Subcutaneous abdominal adipose tissue (tissue), 5 donors: Measurements from ENCODE around the gene DEPDC5.

ENCODE experiments used
- H3K27ac ChIP-seq: one replicate; pipeline ENCODE4 v1.7.0; 2013; ENCODE audit warnings: low read depth, mild to moderate bottlenecking, inconsistent platforms, low read length, moderate library complexity
- H3K27me3 ChIP-seq, 5 donors: one replicate each; pipeline ENCODE4 v1.7.0; 2013; ENCODE audit warnings: low read length in 5 of 5, inconsistent platforms in 1 of 5; ENCODE audit not compliant: control insufficient read depth in 5 of 5, insufficient read depth in 4 of 5
- H3K36me3 ChIP-seq, 5 donors: one replicate each; pipeline ENCODE4 v1.7.0; 2013; ENCODE audit warnings: low read length in 5 of 5; ENCODE audit not compliant: control insufficient read depth in 5 of 5, insufficient read depth in 5 of 5
- H3K4me1 ChIP-seq, 5 donors: one replicate each; pipeline ENCODE4 v1.7.0; 2013; ENCODE audit warnings: low read length in 5 of 5, mild to moderate bottlenecking in 3 of 5, moderate library complexity in 1 of 5; ENCODE audit not compliant: control insufficient read depth in 5 of 5, insufficient read depth in 5 of 5
- H3K4me3 ChIP-seq, 5 donors: one replicate each; pipeline ENCODE4 v1.7.0; 2013; ENCODE audit warnings: low read length in 5 of 5, low read depth in 1 of 5
- H3K9ac ChIP-seq, 5 donors: one replicate each; pipeline ENCODE4 v1.7.0; 2013; ENCODE audit warnings: low read length in 5 of 5, mild to moderate bottlenecking in 4 of 5, moderate library complexity in 3 of 5
- H3K9me3 ChIP-seq, 5 donors: one replicate each; pipeline ENCODE4 v1.7.0; 2013; ENCODE audit warnings: low read length in 5 of 5; ENCODE audit not compliant: control insufficient read depth in 5 of 5
- donor health status: healthy.
- donor health status: healthy.
- donor health status: healthy.
- donor health status: healthy.
- donor health status: healthy.

Gene DEPDC5

GRCh38 chr22:31841078-31841827, 87.4 kb downstream of the DEPDC5 start:
- H3K4me1 ChIP-seq, result peaks cover 0 to 7% (median 4%) of the 10 kb centered on the region in 5 donors
- H3K9me3 ChIP-seq, result no peaks in the 10 kb centered on the region
- H3K4me3 ChIP-seq, result no peak overlapping the region
- H3K9ac ChIP-seq, result no peak overlapping the region
- no peaks in the 10 kb centered on the region for H3K27me3 ChIP-seq
- peaks cover 7 to 74% (median 68%) of the 10 kb centered on the region in 5 donors for H3K36me3 ChIP-seq
- H3K27ac ChIP-seq, result no peak overlapping the region

GRCh38 chr22:31843526-31843925, 89.7 kb downstream of the DEPDC5 start:
- Histone ChIP-seq H3K27ac (no peak overlapping the region), H3K9ac (no peak overlapping the region), H3K4me1 (peaks cover 0 to 7% (median 4%) of the 10 kb centered on the region in 5 donors), H3K36me3 (peaks cover 13 to 84% (median 73%) of the 10 kb centered on the region in 5 donors), H3K9me3 (no peaks in the 10 kb centered on the region), H3K4me3 (no peak overlapping the region), H3K27me3 (no peaks in the 10 kb centered on the region)

- no peak overlapping the region for H3K9ac ChIP-seq
- H3K36me3 ChIP-seq, result peaks cover 9 to 81% (median 69%) of the 10 kb centered on the region in 5 donors
- H3K4me3 ChIP-seq, result no peak overlapping the region
- no peaks in the 10 kb centered on the region for H3K27me3 ChIP-seq
- H3K4me1 ChIP-seq, result peaks cover 0 to 7% (median 4%) of the 10 kb centered on the region in 5 donors
- no peaks in the 10 kb centered on the region for H3K9me3 ChIP-seq
- H3K27ac ChIP-seq, result no peak overlapping the region
These were observed 91.1 kb downstream of the DEPDC5 start for GRCh38 chr22:31844941-31845340.

- no peak overlapping the region for H3K9ac ChIP-seq
- peaks cover 9 to 85% (median 70%) of the 10 kb centered on the region in 5 donors for H3K36me3 ChIP-seq
- no peaks in the 10 kb centered on the region for H3K4me1 ChIP-seq
These were observed 92.6 kb downstream of the DEPDC5 start for GRCh38 chr22:31846161-31847115.

GRCh38 chr22:31848411-31848810, 94.6 kb downstream of the DEPDC5 start:
- Histone ChIP-seq H3K36me3 (peaks cover 9 to 84% (median 65%) of the 10 kb centered on the region in 5 donors), H3K4me3 (no peak overlapping the region), H3K4me1 (no peaks in the 10 kb centered on the region), H3K27me3 (no peaks in the 10 kb centered on the region), H3K9ac (no peak overlapping the region), H3K27ac (no peak overlapping the region), H3K9me3 (no peaks in the 10 kb centered on the region)

More at GRCh38 chr22:31846161-31847115, 92.6 kb downstream of the DEPDC5 start:
- no peak overlapping the region for H3K4me3 ChIP-seq
- H3K9me3 ChIP-seq, result no peaks in the 10 kb centered on the region
- no peaks in the 10 kb centered on the region for H3K27me3 ChIP-seq
- no peak overlapping the region for H3K27ac ChIP-seq

GRCh38 chr22:31850135-31850534, 96.3 kb downstream of the DEPDC5 start:
- Histone ChIP-seq H3K36me3 (peaks cover 9 to 83% (median 59%) of the 10 kb centered on the region in 5 donors), H3K27ac (no peak overlapping the region), H3K4me3 (no peak overlapping the region), H3K27me3 (no peaks in the 10 kb centered on the region), H3K9me3 (no peaks in the 10 kb centered on the region), H3K4me1 (no peaks in the 10 kb centered on the region), H3K9ac (no peak overlapping the region)

GRCh38 chr22:31852691-31853421, 99.0 kb downstream of the DEPDC5 start:
- H3K4me1 ChIP-seq, result no peaks in the 10 kb centered on the region

GRCh38 chr22:31853736-31854495, 100.1 kb downstream of the DEPDC5 start:
- H3K36me3 ChIP-seq, result peaks cover 7 to 70% (median 37%) of the 10 kb centered on the region in 5 donors
- H3K4me1 ChIP-seq, result no peaks in the 10 kb centered on the region
- no peak overlapping the region for H3K4me3 ChIP-seq
- H3K9ac ChIP-seq, result no peak overlapping the region
- no peak overlapping the region for H3K27ac ChIP-seq
- H3K9me3 ChIP-seq, result no peaks in the 10 kb centered on the region
- no peaks in the 10 kb centered on the region for H3K27me3 ChIP-seq

More at GRCh38 chr22:31852691-31853421, 99.0 kb downstream of the DEPDC5 start:
- no peaks in the 10 kb centered on the region for H3K27me3 ChIP-seq
- H3K9ac ChIP-seq, result no peak overlapping the region
- no peak overlapping the region for H3K27ac ChIP-seq
- H3K9me3 ChIP-seq, result no peaks in the 10 kb centered on the region
- H3K36me3 ChIP-seq, result peaks cover 3 to 76% (median 45%) of the 10 kb centered on the region in 5 donors
- H3K4me3 ChIP-seq, result no peak overlapping the region

GRCh38 chr22:31857247-31857646, 103.4 kb downstream of the DEPDC5 start:
- Histone ChIP-seq H3K36me3 (peaks cover 15 to 66% (median 44%) of the 10 kb centered on the region in 5 donors), H3K9me3 (no peaks in the 10 kb centered on the region), H3K27me3 (no peaks in the 10 kb centered on the region), H3K4me1 (no peaks in the 10 kb centered on the region), H3K4me3 (no peak overlapping the region), H3K9ac (no peak overlapping the region), H3K27ac (no peak overlapping the region)
